HG03354 (cell line): ENCODE results near the gene FUCA1.
"Not testable (repeated sequence)": the region's sequence is repeated elsewhere in the genome, so short reads cannot be mapped to it uniquely, and the experiment has no call there.

ENCODE experiments used
- ATAC-seq: cut with Tn5 transposase; IDR thresholded peaks from one replicate; pipeline ENCODE4 v1.9.1; 2021; ENCODE audit warnings: mild to moderate bottlenecking; ENCODE audit not compliant: unreplicated experiment, poor library complexity, severe bottlenecking

Gene FUCA1

DNA sequence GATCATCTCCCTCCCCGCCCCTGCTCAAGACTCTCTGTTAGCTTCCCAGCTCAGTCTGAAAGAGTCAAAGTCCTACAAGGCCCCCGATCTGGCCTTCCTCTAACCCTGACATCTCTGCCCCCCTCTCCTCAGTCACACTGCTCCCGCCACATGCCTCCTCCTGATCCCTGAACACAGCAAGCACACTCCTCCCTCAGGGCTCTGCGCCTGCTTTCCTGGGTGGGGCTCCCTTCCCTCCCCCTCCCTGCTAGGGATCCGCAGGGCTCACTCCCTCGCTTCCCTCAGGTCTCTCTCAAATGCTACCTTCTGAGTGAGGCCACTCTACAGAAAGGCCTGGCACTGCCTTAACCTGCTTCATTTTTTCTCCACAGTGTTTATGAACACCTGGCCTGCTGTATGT is 61.8 kb downstream of the FUCA1 start:
- no peak for ATAC-seq

DNA sequence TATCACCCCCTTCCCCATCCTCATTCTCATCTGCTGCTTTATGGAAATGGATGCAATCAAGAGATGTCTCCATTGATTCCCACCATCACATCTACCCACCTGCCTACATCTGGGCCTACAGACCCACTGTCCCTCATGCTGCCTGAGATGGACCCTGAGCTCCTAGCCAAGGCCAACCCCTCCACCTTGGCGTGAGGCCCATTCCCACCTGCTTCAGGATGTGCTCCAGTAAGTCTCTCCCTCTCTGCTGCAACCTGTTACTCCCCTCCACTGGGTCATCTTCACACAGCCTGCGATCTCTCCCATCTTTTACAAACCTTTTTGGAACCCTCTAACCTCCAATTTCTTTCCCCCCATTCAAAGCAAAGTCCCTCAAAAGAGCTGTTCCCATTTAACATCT is 63.1 kb downstream of the FUCA1 start:
- ATAC-seq = no peak

DNA sequence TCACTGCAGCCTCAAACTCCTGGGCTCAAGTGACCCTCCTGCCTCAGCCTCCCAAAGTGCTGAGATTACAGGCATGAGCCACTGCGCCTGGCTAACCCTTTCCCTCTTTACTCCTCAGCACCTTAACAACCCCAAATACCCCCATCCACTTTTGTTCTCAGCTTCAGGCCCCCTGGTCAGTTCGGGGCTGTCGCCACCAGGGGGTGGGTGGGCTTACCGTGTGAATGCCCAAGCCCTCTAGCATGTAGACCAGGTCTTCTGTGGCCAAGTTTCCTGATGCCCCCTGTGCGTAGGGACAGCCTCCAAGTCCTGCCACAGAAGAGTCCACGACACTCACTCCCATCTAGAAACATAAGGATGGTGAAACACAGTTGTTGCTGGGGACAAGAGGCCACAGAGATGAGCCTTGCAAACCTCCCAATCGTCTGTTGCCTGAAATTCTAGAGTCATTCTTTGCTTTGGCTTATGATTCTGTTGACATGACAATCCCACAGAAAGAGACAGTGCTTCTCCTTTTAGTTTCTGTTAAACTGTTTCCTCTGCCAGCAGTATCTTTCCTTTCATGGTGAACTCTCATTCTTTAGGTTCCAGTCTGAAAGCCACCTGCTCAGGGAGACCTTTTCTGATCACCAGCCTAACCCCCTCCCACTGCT is 63.8 kb downstream of the FUCA1 start:
- no peak for ATAC-seq

DNA sequence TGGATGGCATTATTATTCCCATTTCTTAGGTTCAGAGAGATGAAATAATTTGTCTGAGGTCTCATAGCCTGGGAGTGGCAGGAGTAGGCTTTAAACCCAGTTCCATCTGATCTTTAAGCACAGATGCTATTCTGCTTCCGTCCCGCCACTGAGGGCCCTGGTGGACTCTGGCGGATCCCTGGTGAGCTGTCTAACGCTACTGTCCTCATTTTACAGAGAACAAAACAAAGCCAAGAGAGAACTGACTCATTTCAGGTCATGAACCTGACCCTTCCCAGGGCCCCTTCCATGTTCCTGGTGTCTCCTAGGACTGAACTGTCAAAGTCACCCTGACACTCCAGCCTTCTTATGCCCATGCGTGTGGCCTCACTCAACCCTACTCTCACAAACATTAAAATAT is 64.4 kb downstream of the FUCA1 start:
- ATAC-seq = no peak

DNA sequence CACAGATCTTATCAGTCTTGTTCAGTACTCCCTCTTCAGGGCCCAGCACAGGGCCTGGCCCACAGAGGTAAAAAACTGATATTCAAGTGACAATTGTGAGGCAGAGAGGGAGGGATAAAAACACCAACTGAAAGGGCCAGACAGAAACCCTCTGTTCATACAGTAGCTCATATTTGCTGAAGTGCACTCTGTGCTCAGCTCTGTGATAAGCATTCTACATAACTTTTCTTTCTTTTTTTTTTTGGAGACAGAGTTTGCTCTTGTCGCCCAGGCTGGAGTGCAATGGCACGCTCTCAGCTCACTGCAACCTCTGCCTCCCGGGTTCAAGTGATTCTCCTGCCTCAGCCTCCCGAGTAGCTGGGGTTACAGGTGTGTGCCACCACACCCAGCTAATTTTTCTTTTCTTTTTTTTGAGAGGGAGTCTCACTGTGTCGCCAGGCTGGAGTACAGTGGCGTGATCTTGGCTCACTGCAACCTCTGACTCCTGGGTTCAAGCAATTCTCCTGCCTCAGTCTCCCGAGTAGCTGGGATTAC is 65.2 kb downstream of the FUCA1 start:
- not testable (repeated sequence) for ATAC-seq

DNA sequence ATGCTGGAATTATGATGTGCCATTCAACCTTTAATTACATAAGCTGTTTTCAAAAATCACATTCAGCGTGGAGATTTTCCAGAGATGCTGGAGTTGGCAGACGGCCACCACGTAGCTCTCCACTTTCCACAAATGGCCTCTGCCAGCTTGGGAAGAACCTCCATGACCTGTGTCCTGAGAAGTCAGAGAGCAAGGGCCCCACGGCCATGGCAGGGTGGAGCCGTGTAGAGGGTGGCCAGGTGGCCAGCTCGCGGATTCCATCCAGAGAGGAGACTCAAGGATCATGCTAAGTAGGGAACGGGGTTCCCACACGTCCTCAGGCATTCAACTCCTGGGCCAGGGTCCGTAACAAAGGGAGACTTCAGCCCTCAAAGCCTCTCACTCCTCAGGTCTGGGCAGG is 66.2 kb downstream of the FUCA1 start:
- ATAC-seq = no peak

DNA sequence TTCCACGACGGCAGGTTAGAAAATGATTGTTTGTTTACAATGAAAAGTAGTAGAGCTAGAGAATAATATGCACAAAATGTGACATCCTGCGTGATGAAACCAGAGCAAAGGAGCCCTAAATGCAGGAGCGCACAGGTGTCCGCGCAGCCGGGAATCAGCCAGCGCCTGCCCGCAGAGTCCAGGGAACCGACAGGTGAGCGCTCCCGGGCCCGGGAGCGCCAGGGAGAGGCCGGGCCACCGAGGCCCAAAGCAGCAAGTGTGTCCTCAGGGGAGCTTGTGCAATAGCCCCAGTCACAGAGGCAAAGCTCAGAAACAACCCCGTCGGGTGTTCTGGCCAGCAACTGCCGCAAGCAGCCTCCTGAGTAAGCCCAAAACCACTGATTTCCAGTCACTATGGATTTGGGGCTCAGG is 66.7 kb downstream of the FUCA1 start:
- no peak for ATAC-seq

DNA sequence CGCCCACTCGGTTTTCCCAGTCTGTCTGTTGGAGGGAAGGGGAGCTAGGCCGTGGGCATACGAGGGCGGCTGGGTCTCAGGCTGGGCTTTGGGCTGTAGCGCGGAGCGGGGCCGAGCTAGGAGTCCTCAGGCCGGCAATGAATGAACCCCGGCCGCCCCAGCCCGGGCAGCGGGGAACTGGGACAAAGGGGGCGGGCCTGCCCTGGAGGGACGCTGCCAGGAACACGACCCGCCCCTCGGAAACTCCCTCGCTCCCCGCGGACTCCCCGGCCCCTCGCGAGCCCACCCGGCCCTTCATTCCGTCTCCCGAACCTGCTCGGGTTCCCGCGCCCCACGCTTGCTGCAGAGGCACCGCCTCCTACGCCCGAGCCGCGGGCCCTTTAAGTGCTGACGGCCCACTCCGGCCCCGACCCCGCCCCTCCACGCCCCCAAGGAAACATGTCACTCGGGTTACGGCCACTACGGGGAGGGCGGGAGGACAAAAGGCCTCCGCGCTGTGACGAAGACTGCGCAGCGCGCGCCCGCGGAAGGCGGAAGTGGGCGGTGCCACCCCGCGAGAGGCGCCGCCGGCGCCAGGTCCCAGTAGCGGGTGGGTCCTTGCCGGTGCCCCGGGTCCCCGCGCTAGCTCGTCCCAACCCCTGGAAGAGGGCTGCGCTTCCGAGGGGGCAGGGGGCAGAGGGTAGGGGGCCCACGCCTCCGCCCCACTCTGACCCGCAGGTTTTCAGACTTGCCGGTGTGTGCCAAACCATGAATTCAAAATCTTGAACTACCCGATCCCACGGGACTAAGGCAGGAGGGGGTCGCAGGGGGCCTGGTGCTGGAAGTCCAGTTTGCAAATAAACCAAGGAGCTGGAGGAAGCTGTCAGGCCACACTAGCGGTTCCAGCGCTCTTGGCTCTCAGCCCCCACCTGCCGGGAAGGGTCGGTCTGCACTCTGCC is 67.4 kb downstream of the FUCA1 start, which contains the start of gene GALE:
GALE (minus strand) TSS at position 355 of the 938 bp plus-strand sequence. CDS start 1,747 bp downstream, outside the sequence.
- peak; percentile 77 for ATAC-seq

DNA sequence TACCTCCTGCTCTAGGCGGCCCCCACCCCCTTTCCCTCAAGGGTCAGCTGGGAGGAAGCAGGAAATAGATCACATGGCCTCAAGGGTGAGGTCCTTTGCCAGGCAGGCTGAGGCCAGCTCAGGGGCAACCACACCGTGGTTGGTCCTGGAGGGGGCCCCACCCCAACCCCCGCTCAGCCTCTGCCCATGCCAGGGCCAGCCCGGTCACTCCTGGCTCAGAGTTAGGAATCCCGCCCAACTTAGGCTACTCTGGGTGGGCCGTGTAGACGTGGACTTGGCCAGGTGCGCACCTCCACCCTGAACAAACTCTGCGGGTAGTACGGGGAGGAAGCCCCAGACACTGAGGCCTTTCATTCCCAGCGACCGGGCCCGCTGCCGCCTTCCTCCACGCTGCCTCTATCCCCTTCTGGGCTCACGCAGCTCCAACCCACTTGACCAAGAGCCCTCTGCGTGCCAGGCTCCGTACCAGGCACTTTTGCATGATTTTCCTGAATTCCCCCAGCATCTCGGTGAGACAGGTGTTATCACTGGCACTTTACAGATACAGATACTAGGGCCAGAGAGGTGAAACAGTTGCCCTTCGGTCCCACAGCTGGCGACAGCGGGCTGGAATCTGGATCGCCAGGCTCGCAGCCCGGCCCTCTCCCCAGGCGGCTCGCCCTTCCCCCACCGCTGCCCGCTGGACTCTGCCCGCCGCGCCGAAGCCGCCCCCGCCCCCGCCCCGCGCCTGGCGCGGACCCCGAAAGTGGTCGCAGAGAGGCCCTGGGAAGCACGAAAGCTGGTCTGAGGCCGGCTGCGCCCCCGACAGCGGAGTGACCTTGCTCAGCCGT is 68.3 kb downstream of the FUCA1 start:
- ATAC-seq = peak; percentile 15

DNA sequence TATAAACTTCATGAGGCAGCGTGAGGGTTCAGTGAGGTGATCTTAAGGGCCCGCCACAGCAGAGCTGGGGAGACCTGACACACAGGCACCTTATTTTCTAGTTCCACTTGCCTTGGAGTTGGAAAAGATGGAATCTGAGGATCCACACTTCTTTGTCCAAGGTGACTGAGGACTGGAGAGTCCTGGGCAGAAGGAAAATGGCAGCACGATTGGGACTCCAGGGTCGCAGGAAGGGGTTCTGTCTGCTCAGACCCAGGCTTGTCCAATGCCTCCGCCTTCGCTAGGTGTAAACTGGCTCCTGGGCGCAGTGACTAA is 68.9 kb downstream of the FUCA1 start:
- ATAC-seq = no peak

DNA sequence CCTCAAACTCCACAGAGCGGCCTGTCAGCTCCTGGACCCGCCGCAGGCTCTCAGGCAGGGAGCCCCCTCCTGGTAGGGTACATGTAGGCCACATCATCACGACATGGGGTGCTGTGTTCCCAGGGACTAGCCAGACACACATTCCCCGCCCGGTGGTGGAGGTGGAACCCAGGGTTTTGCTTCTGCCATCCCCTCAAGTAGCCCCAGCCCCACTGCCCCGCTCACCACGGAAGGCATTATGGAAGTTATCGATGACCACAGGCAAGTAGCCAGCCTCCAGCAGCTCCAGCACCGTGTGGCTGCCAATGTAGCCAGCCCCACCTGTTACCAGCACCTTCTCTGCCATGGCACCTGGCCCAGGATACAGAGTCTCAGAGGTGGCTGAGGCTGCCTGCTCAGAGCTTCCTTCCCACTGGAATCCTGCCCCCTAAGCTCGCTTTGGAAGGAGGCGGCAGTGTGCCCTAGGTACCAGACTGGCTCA is 69.4 kb downstream of the FUCA1 start:
- no peak for ATAC-seq

DNA sequence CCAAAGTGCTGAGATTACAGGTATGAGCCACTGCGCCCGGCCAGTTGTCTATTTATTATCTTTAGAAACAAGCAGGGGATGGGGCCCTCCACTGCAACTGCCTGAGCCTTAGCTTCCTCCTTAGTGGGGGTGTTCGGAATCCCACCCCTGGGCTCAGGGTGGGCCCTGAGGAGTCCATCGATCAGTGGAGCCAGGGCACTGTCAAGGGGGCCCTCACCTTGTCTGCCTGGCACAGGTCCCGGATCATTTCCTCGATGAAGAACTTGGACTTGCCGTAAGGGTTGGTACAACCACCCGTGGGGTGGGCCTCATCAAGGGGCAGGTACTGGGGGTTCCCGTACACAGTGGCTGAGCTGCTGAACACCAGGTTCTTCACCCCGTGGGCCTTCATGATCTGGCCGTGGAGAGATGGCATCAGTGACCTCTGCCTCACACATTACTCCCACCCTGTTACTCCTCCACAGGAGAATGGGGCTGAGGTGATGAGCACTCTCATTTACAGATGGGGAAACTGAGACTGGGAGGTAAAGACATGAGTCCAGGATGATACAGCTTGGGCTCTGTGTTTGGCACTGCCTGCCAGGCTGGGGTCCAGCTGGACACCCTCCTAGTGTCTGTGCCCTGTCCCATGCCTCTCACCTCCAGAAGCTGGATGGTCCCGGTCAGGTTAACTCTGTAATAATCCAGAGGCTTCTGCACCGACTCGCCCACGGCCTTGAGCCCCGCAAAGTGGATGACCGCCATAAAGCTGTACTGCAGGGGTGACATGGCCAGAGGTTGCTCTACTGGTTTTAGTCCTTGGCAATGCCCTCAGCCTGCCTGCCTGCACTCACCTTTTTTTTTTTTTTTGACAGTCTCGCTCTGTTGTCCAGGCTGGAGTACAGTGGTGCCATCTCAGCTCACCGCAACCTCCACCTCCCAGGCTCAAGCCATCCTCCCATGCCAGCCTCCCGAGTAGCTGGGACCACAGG is 70.3 kb downstream of the FUCA1 start:
- ATAC-seq = no peak

DNA sequence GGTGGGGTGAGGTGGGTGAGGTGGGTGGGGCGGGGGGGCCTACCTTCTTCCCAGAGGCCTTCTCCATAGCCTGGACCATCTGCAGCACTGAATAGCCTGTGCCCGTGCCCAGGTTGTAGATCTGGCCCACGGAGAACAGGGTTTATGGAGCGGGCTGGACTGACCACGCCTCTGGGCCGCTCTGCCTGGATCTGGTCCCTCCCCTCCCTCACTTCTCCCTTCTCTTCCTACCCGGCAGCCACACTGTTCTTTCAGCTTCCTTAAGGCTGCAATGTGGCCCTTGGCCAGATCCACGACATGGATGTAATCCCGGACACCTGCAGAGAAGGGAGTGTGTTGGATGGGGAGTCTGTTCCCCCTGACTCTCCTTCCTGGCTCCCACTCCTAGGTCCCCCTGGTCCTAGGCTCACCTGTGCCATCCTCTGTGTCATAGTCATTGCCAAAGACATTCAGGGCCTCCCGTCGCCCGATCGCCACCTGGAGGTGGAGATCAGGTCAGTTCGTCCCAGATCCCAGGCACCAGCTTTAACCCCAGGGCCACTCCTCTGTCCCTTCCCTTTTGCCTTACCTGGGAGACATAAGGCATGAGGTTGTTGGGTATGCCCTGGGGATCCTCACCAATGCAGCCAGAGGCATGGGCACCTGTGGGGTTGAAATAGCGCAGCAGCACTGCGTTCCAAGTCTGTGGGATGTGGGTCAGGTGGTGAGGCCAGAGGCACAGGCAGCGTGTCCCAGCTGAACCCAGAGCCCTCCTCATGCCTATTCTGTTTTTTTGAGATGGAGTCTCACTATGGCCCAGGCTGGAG is 71.4 kb downstream of the FUCA1 start:
- ATAC-seq = no peak

DNA sequence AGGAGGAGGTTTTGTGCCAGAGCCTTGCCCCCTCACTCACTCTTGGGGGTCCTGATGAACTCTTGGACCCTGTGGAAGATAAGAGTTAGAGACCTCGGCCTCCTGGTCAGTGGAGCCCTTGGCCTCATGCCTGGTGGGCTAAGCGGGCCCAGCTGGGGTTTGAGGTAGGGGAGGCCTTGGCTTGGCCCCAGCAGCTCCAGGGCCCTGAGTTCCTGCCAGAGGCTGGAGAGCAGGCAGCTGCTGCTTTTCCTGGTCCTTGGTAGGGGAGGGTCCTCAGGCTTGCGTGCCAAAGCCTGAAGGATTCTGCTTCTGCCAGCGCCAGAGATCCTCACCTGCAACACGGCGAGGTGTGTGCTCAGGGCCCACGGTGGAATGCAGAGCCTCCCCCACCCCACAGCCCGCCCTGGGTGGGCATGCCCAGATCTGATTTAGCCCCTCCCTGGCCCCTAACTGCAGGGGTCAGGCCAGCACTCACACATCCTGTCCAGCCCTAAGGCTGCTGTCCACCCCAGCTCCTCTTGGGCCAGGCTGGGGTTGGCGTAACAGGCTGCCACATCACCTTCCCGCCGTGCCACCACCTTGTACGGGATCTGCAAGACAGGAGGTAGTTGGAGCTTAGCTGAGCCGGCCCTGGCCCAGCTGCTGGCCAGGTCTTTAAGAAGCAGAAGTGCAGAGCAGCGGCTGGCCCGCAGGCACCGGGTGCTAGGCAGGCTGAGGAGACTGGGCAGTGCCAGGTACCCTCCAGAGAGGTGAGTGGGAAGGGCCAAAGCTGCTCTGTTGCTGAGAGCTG is 72.2 kb downstream of the FUCA1 start:
- ATAC-seq = no peak
